WTC11 (cell line): ENCODE results near the gene STARD7. TPM values are rescaled to one million over a fixed set of nuclear protein-coding genes. Genes with fewer than 3 reads are reported as not detected.

ENCODE experiments used
- ATAC-seq: fragments of 200-7000 bp; cut with Tn5 transposase; 2 replicates; pipeline ENCODE4 v1.10.0; 2021; ENCODE audit warnings: mild to moderate bottlenecking, moderate library complexity
- CTCF ChIA-PET: fragments of 300-600 bp; sonication (Branson Sonifier 250); formaldehyde crosslinking; loops from one replicate; lab custom pipeline; 2021; ENCODE audit warnings: antibody characterized with exemption; lab: Charles Lee
- POLR2A ChIA-PET: fragments of 350-600 bp; sonication (Branson Sonifier 250); formaldehyde crosslinking; loops from one replicate; lab custom pipeline; 2021; ENCODE audit warnings: antibody characterized with exemption; lab: Charles Lee
- DNase-seq: peaks from one replicate; pipeline ENCODE4 v3.0.0; 2021; ENCODE audit warnings: low spot score
- H3K27ac Mint-ChIP-seq: 2 replicates; pipeline ENCODE4 v1.8.0; 2021; ENCODE audit warnings: mixed read lengths
- H3K27me3 Mint-ChIP-seq: 2 replicates; pipeline ENCODE4 v1.8.0; 2021; ENCODE audit warnings: low read depth, mild to moderate bottlenecking, moderate library complexity, mixed read lengths
- H3K36me3 Mint-ChIP-seq: 2 replicates; pipeline ENCODE4 v1.8.0; 2021; ENCODE audit warnings: mixed read lengths
- H3K4me1 Mint-ChIP-seq: 2 replicates; pipeline ENCODE4 v1.8.0; 2022; ENCODE audit warnings: mixed read lengths
- H3K4me3 Mint-ChIP-seq: 2 replicates; pipeline ENCODE4 v1.8.0; 2021; ENCODE audit warnings: mild to moderate bottlenecking, moderate library complexity, mixed read lengths
- H3K9me3 Mint-ChIP-seq: 2 replicates; pipeline ENCODE4 v1.8.0; 2021; ENCODE audit warnings: mixed read lengths
- ELF4 ChIP-seq: sonication (generic); formaldehyde crosslinking; IDR thresholded peaks from 2 replicates; pipeline ENCODE4 v1.8.1; 2022; ENCODE audit warnings: low read depth, mild to moderate bottlenecking, moderate library complexity, missing genetic modification reagents
- EMX1 ChIP-seq: fragments of 250-450 bp; sonication (Bioruptor Pico); IDR thresholded peaks from 2 replicates; pipeline ENCODE4 v1.8.0; 2021; ENCODE audit warnings: mild to moderate bottlenecking
- ESRRA ChIP-seq: sonication (generic); formaldehyde crosslinking; IDR thresholded peaks from 2 replicates; pipeline ENCODE4 v1.8.1; 2022; ENCODE audit warnings: mild to moderate bottlenecking, missing genetic modification reagents, borderline replicate concordance
- ETV6 ChIP-seq: sonication (generic); formaldehyde crosslinking; IDR thresholded peaks from 2 replicates; pipeline ENCODE4 v1.8.1; 2022; ENCODE audit warnings: mild to moderate bottlenecking, missing genetic modification reagents
- GRHL2 ChIP-seq: fragments of 250-450 bp; sonication (Bioruptor Pico); IDR thresholded peaks from 2 replicates; pipeline ENCODE4 v1.8.0; 2022; ENCODE audit warnings: mild to moderate bottlenecking, moderate library complexity; ENCODE audit not compliant: insufficient replicate concordance, severe bottlenecking
- HMGA2 ChIP-seq: fragments of 250-450 bp; sonication (Bioruptor Pico); IDR thresholded peaks from 2 replicates; pipeline ENCODE4 v1.4.0; 2021; ENCODE audit warnings: mild to moderate bottlenecking, moderate library complexity
- SP1 ChIP-seq: sonication (generic); formaldehyde crosslinking; conservative IDR thresholded peaks from 2 replicates; pipeline ENCODE4 v1.8.1; 2022; ENCODE audit warnings: missing genetic modification reagents
- total RNA-seq: library from RNA; stranded (reverse); gene quantifications from 3 replicates; pipeline ENCODE4 v1.2.3, GENCODE V29; 2021
- TF ChIP-seq, protein P1 (sequence below): sonication (generic); formaldehyde crosslinking; IDR thresholded peaks from 2 replicates; pipeline ENCODE4 v1.8.0; 2022; ENCODE audit warnings: mild to moderate bottlenecking, missing genetic modification reagents
- TF ChIP-seq, protein P2 (sequence below): sonication (generic); formaldehyde crosslinking; IDR thresholded peaks from 2 replicates; pipeline ENCODE4 v1.8.1; 2022; ENCODE audit warnings: mild to moderate bottlenecking, missing genetic modification reagents, moderate library complexity, borderline replicate concordance
- TF ChIP-seq, protein P3 (sequence below): fragments of 250-450 bp; sonication (Bioruptor Pico); IDR thresholded peaks from 2 replicates; pipeline ENCODE4 v1.9.0; 2021; ENCODE audit warnings: mild to moderate bottlenecking
- TF ChIP-seq, protein P4 (sequence below): sonication (generic); formaldehyde crosslinking; IDR thresholded peaks from 2 replicates; pipeline ENCODE4 v1.8.1; 2023; ENCODE audit warnings: mild to moderate bottlenecking, missing genetic modification reagents, borderline replicate concordance
- TF ChIP-seq, protein P5 (sequence below): sonication (generic); formaldehyde crosslinking; IDR thresholded peaks from 2 replicates; pipeline ENCODE4 v1.8.1; 2022; ENCODE audit warnings: low read depth, missing genetic modification reagents, borderline replicate concordance

The STARD7 gene
- total RNA-seq, 1 experiment from 2014 or later: 217 TPM

DNA sequence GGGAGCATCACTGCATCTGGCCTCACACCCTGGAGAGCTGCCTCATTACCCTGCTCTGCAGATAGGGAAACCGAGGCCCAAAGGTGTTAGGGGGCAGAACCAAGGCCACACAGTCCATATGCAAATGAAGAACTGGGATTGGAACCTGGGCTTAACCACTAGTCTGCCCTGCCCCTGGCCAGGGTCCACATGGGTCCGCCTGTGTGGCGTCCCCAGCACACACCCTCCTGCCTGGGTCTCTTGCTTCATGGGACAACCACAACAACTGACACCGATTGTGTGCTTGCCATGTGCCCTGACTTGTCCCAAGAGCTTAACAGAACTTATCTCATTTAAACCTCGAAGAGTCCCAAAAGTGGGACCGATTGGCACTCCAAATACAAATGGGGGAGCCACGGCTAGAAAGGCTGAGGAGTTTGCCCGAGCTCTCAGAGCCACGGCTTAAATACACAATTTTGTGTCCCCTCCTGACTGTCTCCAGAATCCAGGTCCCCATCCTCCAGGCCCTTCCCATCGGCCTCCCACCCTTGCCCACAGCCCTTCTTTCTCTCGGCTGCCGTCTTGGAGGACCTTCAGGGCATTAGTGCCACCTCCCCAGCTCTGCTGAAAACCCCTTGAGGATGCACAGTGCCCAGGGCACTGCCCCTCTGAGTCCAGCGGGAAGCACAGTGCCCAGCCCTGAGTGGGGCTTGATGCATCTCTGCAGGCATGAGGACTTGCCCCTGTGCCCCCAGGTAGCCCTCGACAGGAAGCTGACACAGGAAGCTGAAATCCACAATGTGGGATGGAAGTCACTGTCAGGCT lies 57.6 kb downstream of the STARD7 start:
- ATAC-seq (no peak), DNase-seq (no peak)
- peaks cover 35% of the 10 kb centered on the region for H3K4me1 Mint-ChIP-seq
- H3K27me3 Mint-ChIP-seq: peaks cover 20% of the 10 kb centered on the region
- CTCF ChIA-PET: interaction anchor here (1.3 to 3.1 kb wide), 4 partner anchors 9 to 37 kb away, joined by 4 to 19 read pairs (median 14); partner anchors contain the start of gene ASTL
- POLR2A ChIA-PET: no interaction called here
- no peak overlapping the region for H3K4me3 Mint-ChIP-seq
- H3K9me3 Mint-ChIP-seq: no peaks in the 10 kb centered on the region
- TF ChIP-seq, protein P1, sequence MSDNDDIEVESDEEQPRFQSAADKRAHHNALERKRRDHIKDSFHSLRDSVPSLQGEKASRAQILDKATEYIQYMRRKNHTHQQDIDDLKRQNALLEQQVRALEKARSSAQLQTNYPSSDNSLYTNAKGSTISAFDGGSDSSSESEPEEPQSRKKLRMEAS (CRISPR knock-in tag): no peak
- TF ChIP-seq, protein P2, sequence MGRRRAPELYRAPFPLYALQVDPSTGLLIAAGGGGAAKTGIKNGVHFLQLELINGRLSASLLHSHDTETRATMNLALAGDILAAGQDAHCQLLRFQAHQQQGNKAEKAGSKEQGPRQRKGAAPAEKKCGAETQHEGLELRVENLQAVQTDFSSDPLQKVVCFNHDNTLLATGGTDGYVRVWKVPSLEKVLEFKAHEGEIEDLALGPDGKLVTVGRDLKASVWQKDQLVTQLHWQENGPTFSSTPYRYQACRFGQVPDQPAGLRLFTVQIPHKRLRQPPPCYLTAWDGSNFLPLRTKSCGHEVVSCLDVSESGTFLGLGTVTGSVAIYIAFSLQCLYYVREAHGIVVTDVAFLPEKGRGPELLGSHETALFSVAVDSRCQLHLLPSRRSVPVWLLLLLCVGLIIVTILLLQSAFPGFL: no peak
- TF ChIP-seq GRHL2: no peak
- TF ChIP-seq, protein P3, sequence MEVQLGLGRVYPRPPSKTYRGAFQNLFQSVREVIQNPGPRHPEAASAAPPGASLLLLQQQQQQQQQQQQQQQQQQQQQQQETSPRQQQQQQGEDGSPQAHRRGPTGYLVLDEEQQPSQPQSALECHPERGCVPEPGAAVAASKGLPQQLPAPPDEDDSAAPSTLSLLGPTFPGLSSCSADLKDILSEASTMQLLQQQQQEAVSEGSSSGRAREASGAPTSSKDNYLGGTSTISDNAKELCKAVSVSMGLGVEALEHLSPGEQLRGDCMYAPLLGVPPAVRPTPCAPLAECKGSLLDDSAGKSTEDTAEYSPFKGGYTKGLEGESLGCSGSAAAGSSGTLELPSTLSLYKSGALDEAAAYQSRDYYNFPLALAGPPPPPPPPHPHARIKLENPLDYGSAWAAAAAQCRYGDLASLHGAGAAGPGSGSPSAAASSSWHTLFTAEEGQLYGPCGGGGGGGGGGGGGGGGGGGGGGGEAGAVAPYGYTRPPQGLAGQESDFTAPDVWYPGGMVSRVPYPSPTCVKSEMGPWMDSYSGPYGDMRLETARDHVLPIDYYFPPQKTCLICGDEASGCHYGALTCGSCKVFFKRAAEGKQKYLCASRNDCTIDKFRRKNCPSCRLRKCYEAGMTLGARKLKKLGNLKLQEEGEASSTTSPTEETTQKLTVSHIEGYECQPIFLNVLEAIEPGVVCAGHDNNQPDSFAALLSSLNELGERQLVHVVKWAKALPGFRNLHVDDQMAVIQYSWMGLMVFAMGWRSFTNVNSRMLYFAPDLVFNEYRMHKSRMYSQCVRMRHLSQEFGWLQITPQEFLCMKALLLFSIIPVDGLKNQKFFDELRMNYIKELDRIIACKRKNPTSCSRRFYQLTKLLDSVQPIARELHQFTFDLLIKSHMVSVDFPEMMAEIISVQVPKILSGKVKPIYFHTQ (CRISPR knock-in tag): no peak
- no peak for TF ChIP-seq EMX1
- TF ChIP-seq SP1: no peak
- no peaks in the 10 kb centered on the region for H3K36me3 Mint-ChIP-seq
- no peak overlapping the region for H3K27ac Mint-ChIP-seq

DNA sequence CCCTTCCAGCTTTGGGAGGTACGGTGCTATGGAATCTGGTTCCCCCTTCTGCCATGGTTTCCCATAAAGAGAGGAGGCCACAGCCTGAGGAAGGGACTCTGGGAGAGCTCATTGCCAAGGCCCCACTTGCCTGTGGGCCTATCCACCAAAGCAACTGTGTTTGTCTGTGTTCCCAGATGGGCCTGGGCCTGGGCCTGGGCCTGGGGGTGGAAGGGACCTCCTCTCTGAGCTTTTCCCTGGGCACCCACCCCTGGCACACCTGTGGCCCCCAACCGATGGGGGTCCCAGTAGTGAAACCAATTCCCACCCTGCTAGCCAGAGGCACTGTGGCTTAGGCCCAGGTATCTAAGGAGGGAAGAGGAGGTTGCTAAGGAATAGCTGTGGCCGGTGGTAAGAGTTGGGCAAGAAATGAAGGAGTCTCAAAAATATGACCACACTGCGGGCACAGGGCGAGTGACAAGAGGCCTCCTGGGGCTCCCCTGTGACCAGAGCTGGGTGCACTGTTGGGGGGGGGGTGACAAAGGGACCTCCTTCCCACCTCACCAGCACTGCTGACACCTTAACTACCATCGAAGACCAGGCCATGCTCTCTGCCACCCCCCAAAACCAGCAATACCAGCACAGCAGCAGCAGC lies 58.5 kb downstream of the STARD7 start:
- H3K9me3 Mint-ChIP-seq: no peaks in the 10 kb centered on the region
- H3K4me1 Mint-ChIP-seq: peaks cover 35% of the 10 kb centered on the region
- H3K27ac Mint-ChIP-seq: no peak overlapping the region
- ChIA-PET CTCF (interaction anchor here (3.1 to 4.9 kb wide), 2 partner anchors 12 to 24 kb away, joined by 19 to 33 read pairs; partner anchors contain the start of gene ASTL), POLR2A (no interaction called here)
- ATAC-seq (no peak), DNase-seq (no peak)
- H3K4me3 Mint-ChIP-seq: no peak overlapping the region
- TF ChIP-seq, protein P4, sequence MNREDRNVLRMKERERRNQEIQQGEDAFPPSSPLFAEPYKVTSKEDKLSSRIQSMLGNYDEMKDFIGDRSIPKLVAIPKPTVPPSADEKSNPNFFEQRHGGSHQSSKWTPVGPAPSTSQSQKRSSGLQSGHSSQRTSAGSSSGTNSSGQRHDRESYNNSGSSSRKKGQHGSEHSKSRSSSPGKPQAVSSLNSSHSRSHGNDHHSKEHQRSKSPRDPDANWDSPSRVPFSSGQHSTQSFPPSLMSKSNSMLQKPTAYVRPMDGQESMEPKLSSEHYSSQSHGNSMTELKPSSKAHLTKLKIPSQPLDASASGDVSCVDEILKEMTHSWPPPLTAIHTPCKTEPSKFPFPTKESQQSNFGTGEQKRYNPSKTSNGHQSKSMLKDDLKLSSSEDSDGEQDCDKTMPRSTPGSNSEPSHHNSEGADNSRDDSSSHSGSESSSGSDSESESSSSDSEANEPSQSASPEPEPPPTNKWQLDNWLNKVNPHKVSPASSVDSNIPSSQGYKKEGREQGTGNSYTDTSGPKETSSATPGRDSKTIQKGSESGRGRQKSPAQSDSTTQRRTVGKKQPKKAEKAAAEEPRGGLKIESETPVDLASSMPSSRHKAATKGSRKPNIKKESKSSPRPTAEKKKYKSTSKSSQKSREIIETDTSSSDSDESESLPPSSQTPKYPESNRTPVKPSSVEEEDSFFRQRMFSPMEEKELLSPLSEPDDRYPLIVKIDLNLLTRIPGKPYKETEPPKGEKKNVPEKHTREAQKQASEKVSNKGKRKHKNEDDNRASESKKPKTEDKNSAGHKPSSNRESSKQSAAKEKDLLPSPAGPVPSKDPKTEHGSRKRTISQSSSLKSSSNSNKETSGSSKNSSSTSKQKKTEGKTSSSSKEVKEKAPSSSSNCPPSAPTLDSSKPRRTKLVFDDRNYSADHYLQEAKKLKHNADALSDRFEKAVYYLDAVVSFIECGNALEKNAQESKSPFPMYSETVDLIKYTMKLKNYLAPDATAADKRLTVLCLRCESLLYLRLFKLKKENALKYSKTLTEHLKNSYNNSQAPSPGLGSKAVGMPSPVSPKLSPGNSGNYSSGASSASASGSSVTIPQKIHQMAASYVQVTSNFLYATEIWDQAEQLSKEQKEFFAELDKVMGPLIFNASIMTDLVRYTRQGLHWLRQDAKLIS (CRISPR knock-in tag): no peak
- TF ChIP-seq ESRRA (CRISPR knock-in tag) (no peak), ELF4 (CRISPR knock-in tag) (no peak), HMGA2 (CRISPR knock-in tag) (no peak), ETV6 (CRISPR knock-in tag) (no peak)
- TF ChIP-seq, protein P5, sequence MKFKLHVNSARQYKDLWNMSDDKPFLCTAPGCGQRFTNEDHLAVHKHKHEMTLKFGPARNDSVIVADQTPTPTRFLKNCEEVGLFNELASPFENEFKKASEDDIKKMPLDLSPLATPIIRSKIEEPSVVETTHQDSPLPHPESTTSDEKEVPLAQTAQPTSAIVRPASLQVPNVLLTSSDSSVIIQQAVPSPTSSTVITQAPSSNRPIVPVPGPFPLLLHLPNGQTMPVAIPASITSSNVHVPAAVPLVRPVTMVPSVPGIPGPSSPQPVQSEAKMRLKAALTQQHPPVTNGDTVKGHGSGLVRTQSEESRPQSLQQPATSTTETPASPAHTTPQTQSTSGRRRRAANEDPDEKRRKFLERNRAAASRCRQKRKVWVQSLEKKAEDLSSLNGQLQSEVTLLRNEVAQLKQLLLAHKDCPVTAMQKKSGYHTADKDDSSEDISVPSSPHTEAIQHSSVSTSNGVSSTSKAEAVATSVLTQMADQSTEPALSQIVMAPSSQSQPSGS (CRISPR knock-in tag): no peak
- peaks cover 25% of the 10 kb centered on the region for H3K27me3 Mint-ChIP-seq
- H3K36me3 Mint-ChIP-seq: no peaks in the 10 kb centered on the region
